H1 (cell line): ENCODE results near the gene ARHGAP15. TPM values are rescaled to one million over a fixed set of nuclear protein-coding genes. Genes with fewer than 3 reads are reported as not detected.

ENCODE experiments used
- CTCF ChIA-PET: fragments of 300-600 bp; sonication (Branson Sonifier 250); formaldehyde crosslinking; loops from one replicate; lab custom pipeline; 2021; ENCODE audit not compliant: partially characterized antibody; lab: Charles Lee
- POLR2A ChIA-PET: fragments of 300-600 bp; sonication (Branson Sonifier 250); formaldehyde crosslinking; loops from one replicate; lab custom pipeline; 2021; ENCODE audit warnings: inconsistent platforms; ENCODE audit not compliant: partially characterized antibody; lab: Charles Lee
- DNase-seq, 2 experiments: peaks; one replicate each; pipeline versions ENCODE4 v3.0.0 to v3.0.0-alpha.2; 2010 to 2022; ENCODE audit warnings: low spot score in 2 of 2, low read depth in 1 of 2, mixed read lengths in 1 of 2
- FAIRE-seq: peaks from 2 replicates; lab custom pipeline; 2011; peaks lifted over from hg19 to GRCh38; lab: Jason Lieb, UNC
- H2AFZ ChIP-seq: 2 replicates; pipeline ENCODE4 v1.8.1; 2012; ENCODE audit warnings: low read length, inconsistent platforms
- H2AK5ac ChIP-seq: 2 replicates; pipeline ENCODE4 v1.6.1; 2013; ENCODE audit warnings: low read depth, low read length
- H2BK120ac ChIP-seq: replicated peaks from 2 replicates; pipeline ENCODE3; 2013; ENCODE audit warnings: low read depth, low read length, inconsistent platforms
- H2BK12ac ChIP-seq: 2 replicates; pipeline ENCODE4 v1.6.1; 2013; ENCODE audit warnings: low read depth, low read length
- H2BK15ac ChIP-seq: 2 replicates; pipeline ENCODE4 v1.6.1; 2013; ENCODE audit warnings: low read length
- H2BK20ac ChIP-seq: 2 replicates; pipeline ENCODE4 v1.6.1; 2013; ENCODE audit warnings: low read length
- H2BK5ac ChIP-seq: 2 replicates; pipeline ENCODE4 v1.6.1; 2013; ENCODE audit warnings: low read depth, low read length
- H3K14ac ChIP-seq: 2 replicates; pipeline ENCODE4 v1.6.1; 2013; ENCODE audit warnings: inconsistent platforms; ENCODE audit not compliant: insufficient read length
- H3K18ac ChIP-seq: 2 replicates; pipeline ENCODE4 v1.6.1; 2013; ENCODE audit warnings: low read length; ENCODE audit errors: extremely low read depth
- H3K23ac ChIP-seq: 2 replicates; pipeline ENCODE4 v1.6.1; 2013; ENCODE audit warnings: inconsistent platforms; ENCODE audit not compliant: insufficient read length
- H3K23me2 ChIP-seq: 2 replicates; pipeline ENCODE4 v1.6.1; 2013; ENCODE audit warnings: low read depth, low read length
- H3K27ac ChIP-seq: 2 replicates; pipeline ENCODE4 v1.6.1; 2011; ENCODE audit warnings: low read depth, low read length, inconsistent platforms
- H3K27me3 ChIP-seq, 4 experiments: replicated peaks in 1 of 4; 1 replicate in 1 of 4; 2 replicates in 3 of 4; pipeline versions ENCODE4 v1.6.1 to v1.8.1; 2011 to 2013; ENCODE audit warnings: low read length in 3 of 4, mild to moderate bottlenecking in 3 of 4, inconsistent platforms in 2 of 4, mixed read lengths in 2 of 4, moderate library complexity in 1 of 4; ENCODE audit not compliant: control insufficient read depth in 3 of 4, insufficient read depth in 3 of 4; ENCODE audit errors: extremely low read depth in 1 of 4
- H3K36me3 ChIP-seq, 4 experiments: 2 replicates each; pipeline versions ENCODE4 v1.6.1 to v1.8.1; 2011 to 2013; ENCODE audit warnings: mild to moderate bottlenecking in 4 of 4, low read length in 3 of 4, moderate library complexity in 2 of 4, control low read depth in 1 of 4, inconsistent platforms in 1 of 4; ENCODE audit not compliant: insufficient read depth in 4 of 4, control insufficient read depth in 2 of 4
- H3K4ac ChIP-seq: replicated peaks from 2 replicates; pipeline ENCODE3; 2013; ENCODE audit warnings: low read length, low read depth, mixed read lengths, inconsistent platforms; ENCODE audit not compliant: insufficient read length
- H3K4me1 ChIP-seq, 4 experiments: replicated peaks in 1 of 4; 1 replicate in 1 of 4; 2 replicates in 3 of 4; pipeline versions ENCODE4 v1.6.1 to v1.8.1; 2011 to 2013; ENCODE audit warnings: low read length in 3 of 4, inconsistent platforms in 2 of 4, mixed read lengths in 1 of 4; ENCODE audit not compliant: insufficient read depth in 4 of 4, control insufficient read depth in 3 of 4
- H3K4me2 ChIP-seq, 2 experiments: 2 replicates each; pipeline versions ENCODE4 v1.6.1 to v1.8.1; 2011 to 2013; ENCODE audit warnings: low read depth in 2 of 2, low read length in 2 of 2, control low read depth in 1 of 2, inconsistent platforms in 1 of 2, mild to moderate bottlenecking in 1 of 2; ENCODE audit not compliant: insufficient read depth in 1 of 2
- H3K4me3 ChIP-seq, 4 experiments: fragments of 200-600, 300-600 bp in 1 of 4; sonication (generic), shearing (Covaris generic), sonication (Bioruptor Twin) in 1 of 4; 2 replicates each; pipeline versions ENCODE4 v1.5.1 to v1.8.1; 2011 to 2016; ENCODE audit warnings: low read length in 4 of 4, low read depth in 3 of 4, control low read depth in 2 of 4, inconsistent platforms in 2 of 4, mild to moderate bottlenecking in 2 of 4, mixed read lengths in 1 of 4, moderate library complexity in 1 of 4; ENCODE audit not compliant: insufficient read depth in 2 of 4; ENCODE audit errors: extremely low read depth in 1 of 4
- H3K56ac ChIP-seq: replicated peaks from 2 replicates; pipeline ENCODE3; 2013; ENCODE audit warnings: low read depth, mild to moderate bottlenecking, mixed read lengths, low read length, inconsistent platforms; ENCODE audit not compliant: insufficient read length
- H3K79me1 ChIP-seq: 2 replicates; pipeline ENCODE4 v1.6.1; 2013; ENCODE audit warnings: low read depth, low read length, control low read depth
- H3K79me2 ChIP-seq, 2 experiments: 2 replicates each; pipeline versions ENCODE4 v1.6.1 to v1.8.1; 2012 to 2013; ENCODE audit warnings: low read length in 2 of 2, mild to moderate bottlenecking in 2 of 2, inconsistent platforms in 1 of 2; ENCODE audit not compliant: insufficient read depth in 2 of 2, control insufficient read depth in 1 of 2
- H3K9ac ChIP-seq, 4 experiments: replicated peaks in 1 of 4; 1 replicate in 1 of 4; 2 replicates in 3 of 4; pipeline versions ENCODE4 v1.6.1 to v1.8.1; 2011 to 2013; ENCODE audit warnings: low read depth in 3 of 4, low read length in 3 of 4, control low read depth in 2 of 4, mild to moderate bottlenecking in 2 of 4, moderate library complexity in 2 of 4, inconsistent platforms in 1 of 4; ENCODE audit errors: extremely low read depth in 1 of 4
- H3K9me3 ChIP-seq, 2 experiments: 2 replicates each; pipeline versions ENCODE4 v1.6.1 to v1.8.1; 2012 to 2013; ENCODE audit warnings: mild to moderate bottlenecking in 2 of 2, moderate library complexity in 2 of 2, control low read depth in 1 of 2, inconsistent platforms in 1 of 2, low read depth in 1 of 2, low read length in 1 of 2, mixed read lengths in 1 of 2; ENCODE audit not compliant: insufficient read depth in 2 of 2
- H4K20me1 ChIP-seq, 2 experiments: replicated peaks in 1 of 2; 2 replicates each; pipeline versions ENCODE3 to v1.8.1; 2011 to 2013; ENCODE audit warnings: inconsistent platforms in 2 of 2, low read length in 2 of 2, mild to moderate bottlenecking in 1 of 2; ENCODE audit not compliant: insufficient read depth in 2 of 2, control insufficient read depth in 1 of 2
- H4K5ac ChIP-seq: 2 replicates; pipeline ENCODE4 v1.6.1; 2013; ENCODE audit warnings: low read length, low read depth, mixed read lengths, inconsistent platforms; ENCODE audit not compliant: insufficient read length
- H4K8ac ChIP-seq: 2 replicates; pipeline ENCODE4 v1.8.0; 2013; ENCODE audit warnings: mild to moderate bottlenecking, moderate library complexity, low read length, inconsistent platforms; ENCODE audit not compliant: insufficient read depth; ENCODE audit errors: extremely low read depth
- H4K91ac ChIP-seq: replicated peaks from 2 replicates; pipeline ENCODE3; 2013; ENCODE audit warnings: low read length, mixed read lengths, inconsistent platforms; ENCODE audit not compliant: insufficient read length
- BRCA1 ChIP-seq: IDR thresholded peaks from 2 replicates; pipeline ENCODE4 v1.6.1; 2012; ENCODE audit warnings: low read depth, low read length, improper control_type of control experiment
- CTBP2 ChIP-seq: IDR thresholded peaks from 2 replicates; pipeline ENCODE4 v1.7.0; 2011; ENCODE audit warnings: borderline replicate concordance, mild to moderate bottlenecking, moderate library complexity, mixed read lengths, low read length; ENCODE audit not compliant: insufficient read depth, insufficient read length
- CTCF ChIP-seq, 3 experiments: IDR thresholded peaks; 1 replicate in 2 of 3; 2 replicates in 1 of 3; pipeline versions ENCODE4 v1.5.1 to v1.6.1; 2011; ENCODE audit warnings: low read length in 3 of 3, mild to moderate bottlenecking in 3 of 3, inconsistent platforms in 2 of 3, low read depth in 1 of 3, moderate library complexity in 1 of 3; ENCODE audit not compliant: insufficient read depth in 1 of 3; ENCODE audit errors: control extremely low read depth in 1 of 3
- FOSL1 ChIP-seq: IDR thresholded peaks from 2 replicates; pipeline ENCODE4 v1.6.1; 2011; ENCODE audit warnings: mild to moderate bottlenecking, low read depth, low read length, moderate library complexity; ENCODE audit not compliant: insufficient read depth
- GABPA ChIP-seq: IDR thresholded peaks from 2 replicates; pipeline ENCODE4 v1.6.1; 2011; ENCODE audit warnings: mild to moderate bottlenecking, low read length, moderate library complexity, borderline replicate concordance; ENCODE audit not compliant: insufficient read depth
- JUND ChIP-seq: IDR thresholded peaks from 2 replicates; pipeline ENCODE4 v1.6.1; 2011; ENCODE audit warnings: mild to moderate bottlenecking, improper control_type of control experiment, low read length
- NANOG ChIP-seq: IDR thresholded peaks from 2 replicates; pipeline ENCODE4 v1.6.1; 2011; ENCODE audit warnings: low read length, low read depth, mild to moderate bottlenecking, inconsistent platforms; ENCODE audit not compliant: insufficient read depth, poor library complexity, severe bottlenecking
- RBBP5 ChIP-seq: IDR thresholded peaks from 2 replicates; pipeline ENCODE4 v1.7.1; 2012; ENCODE audit warnings: low read depth, mild to moderate bottlenecking, inconsistent platforms, low read length, moderate library complexity, borderline replicate concordance
- SIRT6 ChIP-seq: IDR thresholded peaks from one replicate; pipeline ENCODE4 v1.7.1; 2012; ENCODE audit warnings: low read length, inconsistent platforms
- SP1 ChIP-seq: IDR thresholded peaks from 2 replicates; pipeline ENCODE4 v1.6.1; 2011; ENCODE audit warnings: low read depth, low read length
- SUZ12 ChIP-seq: fragments of 200-600 bp; sonication (generic); IDR thresholded peaks from 2 replicates; pipeline ENCODE4 v1.6.1; 2012; ENCODE audit warnings: mild to moderate bottlenecking, inconsistent platforms, low read length, moderate library complexity, mixed read lengths
- TAF7 ChIP-seq: optimal IDR thresholded peaks from 2 replicates; pipeline ENCODE3; 2011; ENCODE audit warnings: low read depth, mild to moderate bottlenecking, inconsistent platforms, low read length, moderate library complexity, borderline replicate concordance
- WGBS, 2 experiments: shearing (Covaris generic) in 1 of 2; methylation state at CpG; one replicate each; pipeline versions ENCODE4 v1.1.6 to v1.1.7; 2013 to 2015; ENCODE audit warnings: low lambda C conversion rate in 2 of 2, mixed read lengths in 2 of 2, inconsistent platforms in 1 of 2, low coverage in 1 of 2, missing lambda C conversion rate in 1 of 2; ENCODE audit not compliant: insufficient replicate concordance in 2 of 2, insufficient coverage in 1 of 2, insufficient read length in 1 of 2; ENCODE audit errors: extremely low coverage in 1 of 2, missing lambda C conversion rate in 1 of 2; 5-methylcytosine and 5-hydroxymethylcytosine counted together
- polyA plus RNA-seq, 7 experiments: library from polyadenylated mRNA; depleted of rRNA in 3 of 7; stranded (reverse) in 5 of 7; unstranded in 2 of 7; fragments of >200 nt in 5 of 7; fragments of 200-250 nt in 2 of 7; gene quantifications; 1 replicate in 5 of 7; 2 replicates in 1 of 7; 4 replicates in 1 of 7; pipeline versions ENCODE4 v1.2.1 to v1.2.3, GENCODE V29; 2011 to 2013; ENCODE audit warnings: missing spikeins in 2 of 7, mixed read lengths in 2 of 7
- total RNA-seq: library from RNA; stranded (reverse); fragmentation: NEBNext Ultra II Directional; extraction: Animal tissue kit (Norgen Biotek cat#: 25700); gene quantifications from 2 replicates; pipeline ENCODE4 v1.2.1, GENCODE V29; 2021

The ARHGAP15 gene
- total and polyA plus RNA-seq, 2 of the 8 experiments (the other 6 are each of a cell fraction or from before 2014, with no cell fraction given) = not detected

GRCh38 chr2:143615562-143615961, 486.3 kb downstream of the ARHGAP15 start:
- no peak overlapping the region for H3K4me2 ChIP-seq
- DNase-seq = no peak
- H2BK15ac ChIP-seq = no peak overlapping the region
- ChIA-PET CTCF (no interaction called here), POLR2A (no interaction called here)
- no peaks in the 10 kb centered on the region; a peak in 1 of 7 replicates for H3K4me1 ChIP-seq
- FAIRE-seq = no peak
- H3K36me3 ChIP-seq = no peaks in the 10 kb centered on the region
- no peak overlapping the region for H4K8ac ChIP-seq
- no peaks in the 10 kb centered on the region for H3K79me1 ChIP-seq
- H2AFZ ChIP-seq = no peak overlapping the region
- no peaks in the 10 kb centered on the region for H3K27me3 ChIP-seq
- WGBS, 2 experiments = 86% methylated on average over 4 of the region's 4 CpGs; no CpG with 5 or more reads in 1 of the 2 experiments
- no peak overlapping the region for H4K91ac ChIP-seq
- no peak overlapping the region for H3K27ac ChIP-seq
- H3K9ac ChIP-seq = no peak overlapping the region
- no peak overlapping the region for H2BK12ac ChIP-seq
- no peak overlapping the region for H2AK5ac ChIP-seq
- H4K20me1 ChIP-seq = no peaks in the 10 kb centered on the region
- H3K4me3 ChIP-seq = no peak overlapping the region
- H3K4ac ChIP-seq = no peak overlapping the region
- no peaks in the 10 kb centered on the region for H3K79me2 ChIP-seq
- H3K23me2 ChIP-seq = no peaks in the 10 kb centered on the region
- no peak overlapping the region for H3K14ac ChIP-seq
- no peaks in the 10 kb centered on the region for H3K9me3 ChIP-seq
- H3K18ac ChIP-seq = no peak overlapping the region
- H2BK20ac ChIP-seq = no peak overlapping the region
- H3K23ac ChIP-seq = no peak overlapping the region
- H3K56ac ChIP-seq = no peak overlapping the region
- no peak overlapping the region for H4K5ac ChIP-seq
- no peak overlapping the region for H2BK5ac ChIP-seq
- no peak overlapping the region for H2BK120ac ChIP-seq
- TF ChIP-seq TAF7 (no peak), SUZ12 (no peak), FOSL1 (no peak), CTBP2 (no peak), SIRT6 (no peak), BRCA1 (no peak), JUND (no peak), GABPA (no peak), SP1 (no peak), NANOG (no peak), RBBP5 (no peak), CTCF (IDR thresholded peaks at IDR 0.05; ENCODE audit: control extremely low read depth in 1 of 3, insufficient read depth in 1 of 3, low read depth in 1 of 3, low read length in 3 of 3) (no peak)
